NCI-H510A treated with DMSO at 0.1 percent for 48 hours (cell line): ENCODE results near the gene TMEM175.

ENCODE experiments used
- DNase-seq: peaks from one replicate; lab custom pipeline; 2025; lab: John Stamatoyannopoulos, UW

TMEM175 gene

GRCh38 chr4:900073-900472, 32.2 kb upstream of the TMEM175 start:
- DNase-seq, result no peak

GRCh38 chr4:900721-901120, 31.5 kb upstream of the TMEM175 start:
- DNase-seq, result no peak

GRCh38 chr4:901192-901910, 30.9 kb upstream of the TMEM175 start:
- DNase-seq, result no peak

- DNase-seq, result no peak
Observed at GRCh38 chr4:903066-904046, 28.9 kb upstream of the TMEM175 start.

- DNase-seq, result no peak
Observed at GRCh38 chr4:905485-906338, 26.5 kb upstream of the TMEM175 start.

GRCh38 chr4:906339-907102, 25.7 kb upstream of the TMEM175 start:
- DNase-seq, result no peak

GRCh38 chr4:907103-907400, 25.2 kb upstream of the TMEM175 start:
- DNase-seq, result no peak

GRCh38 chr4:907691-908425, 24.4 kb upstream of the TMEM175 start:
- DNase-seq, result no peak

GRCh38 chr4:909131-909571, 23.1 kb upstream of the TMEM175 start:
- DNase-seq, result no peak

- no peak for DNase-seq
Observed at GRCh38 chr4:909821-910220, 22.4 kb upstream of the TMEM175 start.

GRCh38 chr4:910366-911091, 21.7 kb upstream of the TMEM175 start:
- no peak for DNase-seq

GRCh38 chr4:911221-911751, 21.0 kb upstream of the TMEM175 start:
- DNase-seq, result no peak

GRCh38 chr4:911871-912490, 20.3 kb upstream of the TMEM175 start:
- DNase-seq, result no peak

- DNase-seq, result no peak
Observed at GRCh38 chr4:912548-913279, 19.5 kb upstream of the TMEM175 start.

GRCh38 chr4:913280-913618, 19.0 kb upstream of the TMEM175 start:
- no peak for DNase-seq

- DNase-seq, result no peak
Observed at GRCh38 chr4:914531-914930, 17.7 kb upstream of the TMEM175 start.

GRCh38 chr4:915041-915474, 17.2 kb upstream of the TMEM175 start:
- DNase-seq, result no peak

- DNase-seq, result no peak
Observed at GRCh38 chr4:915595-915994, 16.7 kb upstream of the TMEM175 start.

- no peak for DNase-seq
Observed at GRCh38 chr4:917466-917865, 14.8 kb upstream of the TMEM175 start.
